Fibroblast of lung (primary cell): ENCODE data around the gene OR2F2. TPM values are rescaled to one million over a fixed set of nuclear protein-coding genes. Genes with fewer than 3 reads are reported as not detected.

Experiments
- DNase-seq, 2 donors: peaks; one replicate each; pipeline versions ENCODE4 v3.0.0 to v3.0.0-alpha.2; 2010; ENCODE audit warnings: low read depth in 2 of 2
- H2AFZ ChIP-seq: 2 replicates; pipeline ENCODE4 v1.5.1; 2012; ENCODE audit warnings: low read length, control low read depth, inconsistent platforms
- H3K27ac ChIP-seq: 2 replicates; pipeline ENCODE4 v1.5.1; 2011; ENCODE audit warnings: low read length, control low read depth; ENCODE audit not compliant: insufficient read depth
- H3K27me3 ChIP-seq: 2 replicates; pipeline ENCODE4 v1.5.1; 2011; ENCODE audit warnings: mild to moderate bottlenecking, low read length; ENCODE audit not compliant: control insufficient read depth, insufficient read depth
- H3K36me3 ChIP-seq: 2 replicates; pipeline ENCODE4 v1.5.1; 2011; ENCODE audit warnings: low read length; ENCODE audit not compliant: control insufficient read depth, insufficient read depth
- H3K4me1 ChIP-seq: 2 replicates; pipeline ENCODE4 v1.5.1; 2011; ENCODE audit warnings: low read length; ENCODE audit not compliant: control insufficient read depth, insufficient read depth; ENCODE audit errors: extremely low read depth
- H3K4me2 ChIP-seq: 2 replicates; pipeline ENCODE4 v1.5.1; 2011; ENCODE audit warnings: low read length, control low read depth; ENCODE audit not compliant: insufficient read depth; ENCODE audit errors: extremely low read depth
- H3K4me3 ChIP-seq, 4 experiments: fragments of 200-600 bp in 1 of 4; sonication (generic) in 1 of 4; replicated peaks in 1 of 4; 2 replicates each; pipeline ENCODE4 v1.5.1; 2011 to 2016; ENCODE audit warnings: low read length in 4 of 4, low read depth in 3 of 4, mild to moderate bottlenecking in 3 of 4, control low read depth in 2 of 4, inconsistent platforms in 1 of 4, mixed read lengths in 1 of 4; ENCODE audit not compliant: insufficient read depth in 1 of 4; ENCODE audit errors: control extremely low read depth in 1 of 4
- H3K79me2 ChIP-seq: 2 replicates; pipeline ENCODE4 v1.5.1; 2012; ENCODE audit warnings: mild to moderate bottlenecking, low read length, inconsistent platforms; ENCODE audit not compliant: control insufficient read depth, insufficient read depth
- H3K9ac ChIP-seq: 2 replicates; pipeline ENCODE4 v1.5.1; 2011; ENCODE audit warnings: mild to moderate bottlenecking, low read length, control low read depth; ENCODE audit not compliant: insufficient read depth
- H3K9me3 ChIP-seq: 2 replicates; pipeline ENCODE4 v1.5.1; 2012; ENCODE audit warnings: low read depth, low read length; ENCODE audit not compliant: control insufficient read depth, insufficient read depth
- H4K20me1 ChIP-seq: 2 replicates; pipeline ENCODE4 v1.5.1; 2011; ENCODE audit warnings: low read length; ENCODE audit not compliant: control insufficient read depth, insufficient read depth; ENCODE audit errors: extremely low read depth
- CTCF ChIP-seq, 2 donors: IDR thresholded peaks in 1 of 2; conservative IDR thresholded peaks in 1 of 2; 1 replicate in 1 of 2; 2 replicates in 1 of 2; pipeline ENCODE4 v1.5.1; 2011 to 2012; ENCODE audit warnings: low read length in 2 of 2, control low read depth in 1 of 2, inconsistent platforms in 1 of 2, low read depth in 1 of 2, mild to moderate bottlenecking in 1 of 2
- EZH2 ChIP-seq: IDR thresholded peaks from 2 replicates; pipeline ENCODE4 v1.5.1; 2012; ENCODE audit warnings: low read length, control low read depth, mild to moderate bottlenecking; ENCODE audit errors: missing control alignments
- polyA plus RNA-seq, 2 donors: library from polyadenylated mRNA; depleted of rRNA in 1 of 2; stranded (reverse) in 1 of 2; unstranded in 1 of 2; fragments of >200 nt; gene quantifications; 2 replicates each; pipeline ENCODE4 v1.2.1, GENCODE V29; 2011 to 2012; ENCODE audit warnings: missing spikeins in 1 of 2
- total RNA-seq: library from RNA; depleted of rRNA; stranded (reverse); fragments of >200 nt; gene quantifications from 2 replicates; pipeline ENCODE4 v1.2.1, GENCODE V29; 2014

The OR2F2 gene
- total and polyA plus RNA-seq, 2 donors (not counting 1 experiment from before 2014, with no cell fraction given): not detected

DNA sequence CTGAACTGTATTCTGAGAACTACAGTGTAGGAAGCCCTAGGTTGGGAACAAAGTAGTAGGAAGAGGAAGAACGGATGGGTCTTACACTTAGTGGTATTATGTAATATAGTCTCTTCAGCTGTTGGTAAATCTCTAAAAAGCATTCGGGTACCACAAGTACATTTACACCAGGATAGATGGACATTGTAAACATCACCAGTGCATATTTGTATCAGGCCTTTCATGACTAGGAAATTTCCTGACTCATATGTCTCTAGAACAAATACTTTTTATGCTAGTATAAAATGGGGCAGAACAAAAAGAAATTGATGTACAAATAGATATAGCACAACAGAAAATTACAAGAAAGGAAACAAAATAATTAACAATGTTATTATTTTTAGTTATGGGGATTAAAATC, 43.6 kb downstream of the OR2F2 start:
- Histone ChIP-seq H2AFZ (no peak overlapping the region), H4K20me1 (no peaks in the 10 kb centered on the region), H3K9me3 (no peaks in the 10 kb centered on the region), H3K4me2 (no peak overlapping the region), H3K36me3 (no peaks in the 10 kb centered on the region), H3K27ac (no peak overlapping the region), H3K79me2 (no peaks in the 10 kb centered on the region), H3K9ac (no peak overlapping the region), H3K4me1 (peaks cover 3% of the 10 kb centered on the region), H3K4me3 (no peak overlapping the region), H3K27me3 (no peaks in the 10 kb centered on the region)
- TF ChIP-seq CTCF (conservative IDR thresholded peaks at IDR 0.05 in 1 of 2, IDR thresholded peaks at IDR 0.05 in 1 of 2; ENCODE audit: low read depth in 1 of 2, low read length in 2 of 2) (no peak), EZH2 (no peak)
- no peak for DNase-seq

- Histone ChIP-seq H3K9me3 (no peaks in the 10 kb centered on the region), H4K20me1 (no peaks in the 10 kb centered on the region), H3K27me3 (no peaks in the 10 kb centered on the region), H3K4me1 (peaks cover 3% of the 10 kb centered on the region), H2AFZ (no peak overlapping the region), H3K79me2 (no peaks in the 10 kb centered on the region), H3K9ac (no peak overlapping the region), H3K36me3 (no peaks in the 10 kb centered on the region), H3K4me2 (no peak overlapping the region), H3K27ac (no peak overlapping the region), H3K4me3 (no peak overlapping the region)
- peak; percentile 51 to 76 for DNase-seq
- no peak for TF ChIP-seq EZH2
- TF ChIP-seq CTCF (conservative IDR thresholded peaks at IDR 0.05 in 1 of 2, IDR thresholded peaks at IDR 0.05 in 1 of 2; ENCODE audit: low read depth in 1 of 2, low read length in 2 of 2): no peak
These were observed 44.3 kb downstream of the OR2F2 start for GRCh38 chr7:143979359-143979758.

DNA sequence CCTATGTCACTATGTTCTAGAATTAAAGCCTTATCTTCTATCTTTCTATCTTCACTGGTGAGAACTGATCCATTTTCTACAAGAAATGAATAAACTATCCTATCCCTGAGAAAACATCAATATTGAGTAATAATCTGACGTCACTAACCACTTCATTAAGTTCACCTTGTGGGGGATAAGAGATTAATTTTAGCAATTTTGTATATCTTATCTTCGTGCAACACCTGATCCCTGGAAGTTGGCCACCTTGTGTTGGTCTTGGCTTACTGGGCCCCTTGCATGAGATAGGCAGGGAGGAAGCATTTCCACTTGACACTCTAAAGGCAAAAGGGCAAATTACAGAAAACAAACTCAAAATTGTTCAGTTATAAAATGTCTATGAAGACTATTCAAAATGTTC, 45.0 kb downstream of the OR2F2 start:
- H2AFZ ChIP-seq: no peak overlapping the region
- H3K4me1 ChIP-seq: peaks cover 3% of the 10 kb centered on the region
- H3K9me3 ChIP-seq: no peaks in the 10 kb centered on the region
- TF ChIP-seq EZH2: no peak
- TF ChIP-seq CTCF (conservative IDR thresholded peaks at IDR 0.05 in 1 of 2, IDR thresholded peaks at IDR 0.05 in 1 of 2; ENCODE audit: low read depth in 1 of 2, low read length in 2 of 2): no peak
- no peak overlapping the region for H3K9ac ChIP-seq
- no peak overlapping the region for H3K4me2 ChIP-seq
- H3K4me3 ChIP-seq: no peak overlapping the region
- peak overlapping the region; percentile 15 for H3K27ac ChIP-seq
- no peaks in the 10 kb centered on the region for H3K36me3 ChIP-seq
- H4K20me1 ChIP-seq: no peaks in the 10 kb centered on the region
- no peaks in the 10 kb centered on the region for H3K27me3 ChIP-seq
- H3K79me2 ChIP-seq: no peaks in the 10 kb centered on the region
- DNase-seq: peak in 1 of 2 donors; percentile 10
